GM20000 (cell line): ENCODE measurements around the gene UBASH3B.

Experiments
- DNase-seq: peaks from one replicate; pipeline ENCODE4 v3.0.0; 2012; ENCODE audit warnings: low spot score
- TF ChIP-seq, protein P1 (sequence below): IDR thresholded peaks from 2 replicates; pipeline ENCODE4 v1.5.1; 2012; ENCODE audit warnings: mild to moderate bottlenecking, control low read depth; ENCODE audit errors: extremely low read depth, missing control alignments

The UBASH3B gene

DNA sequence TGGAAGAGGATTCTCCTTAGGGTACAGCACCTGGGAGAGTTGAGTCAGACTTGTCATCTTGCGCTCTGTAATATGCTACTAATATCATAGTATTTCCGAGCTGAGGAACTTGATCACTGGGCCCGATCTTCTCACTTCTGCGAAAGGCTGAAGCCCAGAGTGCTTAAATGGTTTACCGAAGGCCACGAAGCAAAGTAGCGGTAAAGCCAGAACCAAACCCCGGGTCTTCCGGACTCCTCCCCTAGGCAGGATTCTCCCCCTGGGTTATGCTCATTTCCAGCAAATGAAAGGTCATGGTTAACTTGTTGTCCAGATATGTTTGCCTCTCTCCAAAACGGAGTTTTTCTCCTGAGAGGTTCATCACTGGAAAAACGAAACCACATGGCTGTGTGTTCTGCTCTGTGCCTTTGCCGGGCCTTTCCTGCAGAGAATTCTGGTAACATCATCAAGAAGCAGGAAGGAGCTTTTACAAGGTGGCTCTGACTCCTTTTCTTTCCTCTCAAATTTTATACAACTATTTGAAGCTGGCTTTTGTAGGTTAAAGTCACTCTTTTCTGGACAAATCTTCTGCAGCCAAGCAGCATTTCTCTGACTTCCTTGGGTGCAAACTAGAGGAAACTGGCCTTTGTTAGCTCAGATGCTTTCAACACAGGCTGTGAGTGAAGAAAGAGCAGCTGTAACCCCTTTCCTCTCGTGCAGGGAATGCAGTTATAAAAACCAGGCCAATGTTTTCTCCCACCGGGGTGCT is 35.5 kb downstream of the UBASH3B start:
- TF ChIP-seq, protein P1, sequence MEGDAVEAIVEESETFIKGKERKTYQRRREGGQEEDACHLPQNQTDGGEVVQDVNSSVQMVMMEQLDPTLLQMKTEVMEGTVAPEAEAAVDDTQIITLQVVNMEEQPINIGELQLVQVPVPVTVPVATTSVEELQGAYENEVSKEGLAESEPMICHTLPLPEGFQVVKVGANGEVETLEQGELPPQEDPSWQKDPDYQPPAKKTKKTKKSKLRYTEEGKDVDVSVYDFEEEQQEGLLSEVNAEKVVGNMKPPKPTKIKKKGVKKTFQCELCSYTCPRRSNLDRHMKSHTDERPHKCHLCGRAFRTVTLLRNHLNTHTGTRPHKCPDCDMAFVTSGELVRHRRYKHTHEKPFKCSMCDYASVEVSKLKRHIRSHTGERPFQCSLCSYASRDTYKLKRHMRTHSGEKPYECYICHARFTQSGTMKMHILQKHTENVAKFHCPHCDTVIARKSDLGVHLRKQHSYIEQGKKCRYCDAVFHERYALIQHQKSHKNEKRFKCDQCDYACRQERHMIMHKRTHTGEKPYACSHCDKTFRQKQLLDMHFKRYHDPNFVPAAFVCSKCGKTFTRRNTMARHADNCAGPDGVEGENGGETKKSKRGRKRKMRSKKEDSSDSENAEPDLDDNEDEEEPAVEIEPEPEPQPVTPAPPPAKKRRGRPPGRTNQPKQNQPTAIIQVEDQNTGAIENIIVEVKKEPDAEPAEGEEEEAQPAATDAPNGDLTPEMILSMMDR = no peak
- DNase-seq = no peak

DNA sequence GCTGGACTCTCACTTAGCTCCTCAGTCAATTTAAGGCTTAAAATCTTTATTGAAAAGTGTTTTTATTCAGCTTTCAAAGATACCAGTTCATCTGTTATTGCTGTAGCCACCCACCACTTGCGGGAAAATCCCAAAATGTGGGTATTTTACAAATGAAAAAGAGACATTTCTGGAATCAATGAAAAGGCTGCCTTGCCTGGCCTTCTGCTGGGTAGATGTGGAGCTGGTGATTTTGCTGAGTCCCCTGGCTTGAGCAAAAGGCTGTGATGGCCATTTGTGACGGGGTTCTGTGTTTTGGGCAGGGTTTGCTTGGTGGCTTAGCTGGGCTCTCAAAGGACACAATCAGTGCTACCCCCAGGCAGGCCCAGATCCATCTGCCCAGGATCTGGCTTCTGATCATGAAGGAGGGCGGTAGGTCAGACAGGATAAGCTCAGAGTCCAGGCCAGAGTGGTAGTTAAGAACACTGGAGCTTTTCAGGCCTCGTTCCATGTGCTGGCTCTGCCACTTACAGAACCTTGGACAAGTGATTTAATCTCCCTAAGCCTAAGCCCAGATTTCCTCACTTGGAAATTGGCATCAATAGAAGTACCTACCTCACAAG is 36.1 kb downstream of the UBASH3B start:
- TF ChIP-seq, protein P1 = no peak
- no peak for DNase-seq

DNA sequence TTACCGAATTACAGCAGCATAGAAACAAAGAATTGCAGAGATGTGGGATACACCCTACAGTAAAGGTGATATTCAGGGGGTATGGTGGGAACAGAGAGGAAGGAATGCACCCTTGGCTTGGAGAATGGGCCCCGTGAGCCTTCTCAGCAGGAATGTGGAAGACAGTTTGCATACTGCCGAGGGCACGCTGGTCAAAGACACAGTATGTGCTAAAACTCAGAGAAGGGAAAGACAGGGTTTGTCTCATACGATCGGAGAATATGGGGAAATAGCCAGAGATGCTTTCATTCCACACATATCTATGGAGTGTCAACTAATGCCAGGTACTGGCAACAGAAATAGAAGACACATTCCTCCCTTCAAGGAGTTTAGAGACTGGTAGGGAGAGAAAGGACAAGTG is 36.9 kb downstream of the UBASH3B start:
- DNase-seq = no peak
- TF ChIP-seq, protein P1 = no peak

DNA sequence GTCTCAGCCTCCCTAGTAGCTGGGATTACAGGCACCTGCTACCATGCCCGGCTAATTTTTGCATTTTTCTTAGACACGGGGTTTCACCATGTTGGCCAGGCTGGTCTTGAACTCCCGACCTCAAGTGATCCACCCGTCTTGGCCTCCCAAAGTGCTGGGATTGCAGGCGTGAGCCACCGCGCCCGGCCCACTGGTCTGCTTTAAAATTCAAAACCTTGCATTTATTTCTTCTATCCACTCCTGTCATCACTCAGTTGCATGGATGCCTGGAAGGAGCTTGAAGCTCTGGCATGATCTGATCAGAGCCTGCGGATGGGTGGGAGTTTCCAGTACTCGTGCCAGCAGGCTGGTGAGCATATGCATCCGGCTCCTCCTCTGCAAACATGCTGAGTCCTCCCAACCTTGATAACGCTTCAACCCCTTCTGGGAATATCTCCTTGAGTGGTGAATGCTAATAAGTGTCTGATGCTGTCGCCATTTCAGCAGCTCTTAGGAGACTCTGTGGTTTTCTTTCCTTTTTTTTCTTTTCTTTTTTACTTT is 39.6 kb downstream of the UBASH3B start:
- DNase-seq = no peak
- TF ChIP-seq, protein P1 = no peak

DNA sequence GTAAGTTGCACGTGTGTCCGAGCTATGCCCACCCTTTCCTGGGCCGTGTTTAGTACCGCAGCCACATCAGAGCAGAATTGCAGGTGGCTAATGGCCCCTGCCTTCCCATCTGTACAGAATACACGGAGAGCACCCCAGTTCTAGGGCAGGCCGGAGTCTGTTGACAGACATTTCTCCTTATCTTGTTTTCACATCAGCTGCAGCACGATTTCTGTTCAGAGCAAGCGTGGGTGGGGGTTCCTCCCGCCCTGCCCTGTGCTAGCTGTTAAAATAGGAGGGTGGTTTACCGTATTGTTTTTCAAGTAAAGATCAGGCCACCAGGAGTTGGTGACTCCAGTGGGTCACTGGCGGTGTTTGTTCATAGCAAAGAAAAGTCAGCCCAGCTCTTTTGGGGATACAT is 41.1 kb downstream of the UBASH3B start:
- peak; percentile 75 for DNase-seq
- TF ChIP-seq, protein P1 = no peak

DNA sequence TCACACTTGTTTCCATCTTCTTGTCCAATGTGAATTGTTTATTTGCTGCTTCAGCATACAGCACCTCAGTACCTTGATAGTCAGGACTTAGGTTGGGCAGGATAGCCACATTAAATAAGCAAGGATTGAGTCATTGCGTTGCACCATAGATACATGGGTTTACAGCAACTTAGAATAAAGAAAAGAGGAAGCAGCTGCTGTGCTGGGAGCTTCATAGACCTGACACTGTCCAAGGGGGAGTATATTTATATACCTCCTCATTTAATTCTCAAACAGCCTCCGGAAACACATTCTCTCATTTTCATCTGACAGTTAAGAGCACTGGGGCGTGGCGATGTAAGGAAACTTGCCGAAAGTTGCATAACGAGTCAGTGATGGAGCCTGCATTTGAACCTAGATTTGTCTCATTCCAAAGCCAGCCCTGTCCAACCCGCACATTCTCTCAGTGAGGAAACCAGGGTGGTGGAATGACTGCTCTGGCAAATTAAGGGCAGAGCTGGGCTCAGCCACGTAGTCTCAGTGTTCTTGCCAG is 42.2 kb downstream of the UBASH3B start:
- peak; percentile 70 for DNase-seq
- TF ChIP-seq, protein P1 = no peak

DNA sequence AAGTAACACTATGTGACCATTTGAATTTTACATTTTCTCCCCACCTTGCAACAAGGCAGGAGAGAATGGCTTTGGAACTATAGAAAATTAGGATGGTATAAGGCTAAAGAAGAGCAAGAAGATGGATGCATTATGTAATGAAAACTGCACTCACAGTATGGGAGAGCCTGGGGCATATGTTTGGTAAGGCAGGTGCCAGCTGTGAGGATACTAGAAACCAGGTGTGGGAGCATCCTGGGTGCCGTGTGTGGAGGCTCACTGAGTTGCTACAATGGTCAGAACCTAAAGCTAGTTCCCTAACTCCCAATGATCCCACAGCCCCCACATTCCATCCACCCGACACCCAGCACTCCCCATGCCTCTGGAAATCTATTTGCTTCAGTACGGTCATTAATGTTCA is 42.9 kb downstream of the UBASH3B start:
- TF ChIP-seq, protein P1 = no peak
- no peak for DNase-seq
